ENCODE measurements around the gene S100A8.

S100A8 gene

GRCh38 chr1:153361480-153362109, 29.3 kb downstream of the S100A8 start:
- Histone ChIP-seq H3K27ac (ENCODE audit: low read depth, low read length, severe bottlenecking) (no peak overlapping the region), H3K36me3 (ENCODE audit: control insufficient read depth, insufficient read depth, low read length) (no peaks in the 10 kb centered on the region), H3K4me1 (ENCODE audit: control insufficient read depth, insufficient read depth, low read length, poor library complexity, severe bottlenecking) (no peaks in the 10 kb centered on the region), H3K9me3 (ENCODE audit: control insufficient read depth, low read length) (no peaks in the 10 kb centered on the region), H3K4me3 (ENCODE audit: extremely low read depth, insufficient read depth, low read length, poor library complexity, severe bottlenecking) (no peak overlapping the region)
- 87 to 97% methylated on average over 3 to 4 of the region's 4 CpGs for whole genome bisulfite sequencing, 2 experiments (ENCODE audit: insufficient coverage in 2 of 2)

GRCh38 chr1:153360592-153361479, 30.0 kb downstream of the S100A8 start:
- Histone ChIP-seq H3K9me3 (ENCODE audit: control insufficient read depth, low read length) (no peaks in the 10 kb centered on the region), H3K36me3 (ENCODE audit: control insufficient read depth, insufficient read depth, low read length) (no peaks in the 10 kb centered on the region), H3K27ac (ENCODE audit: low read depth, low read length, severe bottlenecking) (no peak overlapping the region), H3K4me1 (ENCODE audit: control insufficient read depth, insufficient read depth, low read length, poor library complexity, severe bottlenecking) (no peaks in the 10 kb centered on the region), H3K4me3 (ENCODE audit: extremely low read depth, insufficient read depth, low read length, poor library complexity, severe bottlenecking) (no peak overlapping the region)
- 94% methylated on average over 10 of the region's 11 CpGs for WGBS, 2 experiments (ENCODE audit: insufficient coverage in 2 of 2)

- no peaks in the 10 kb centered on the region for H3K36me3 ChIP-seq (ENCODE audit: control insufficient read depth, insufficient read depth, low read length)
- H3K4me3 ChIP-seq (ENCODE audit: extremely low read depth, insufficient read depth, low read length, poor library complexity, severe bottlenecking), result no peak overlapping the region
- H3K27ac ChIP-seq (ENCODE audit: low read depth, low read length, severe bottlenecking), result no peak overlapping the region
- WGBS, 2 experiments (ENCODE audit: insufficient coverage in 2 of 2), result 85 to 92% methylated on average over 2 of the region's 2 CpGs
- H3K9me3 ChIP-seq (ENCODE audit: control insufficient read depth, low read length), result no peaks in the 10 kb centered on the region
- H3K4me1 ChIP-seq (ENCODE audit: control insufficient read depth, insufficient read depth, low read length, poor library complexity, severe bottlenecking), result no peaks in the 10 kb centered on the region
These were observed 30.7 kb downstream of the S100A8 start for GRCh38 chr1:153360190-153360589.

GRCh38 chr1:153359241-153359640, 31.6 kb downstream of the S100A8 start:
- no peaks in the 10 kb centered on the region for H3K4me1 ChIP-seq (ENCODE audit: control insufficient read depth, insufficient read depth, low read length, poor library complexity, severe bottlenecking)
- H3K4me3 ChIP-seq (ENCODE audit: extremely low read depth, insufficient read depth, low read length, poor library complexity, severe bottlenecking), result no peak overlapping the region
- no peaks in the 10 kb centered on the region for H3K36me3 ChIP-seq (ENCODE audit: control insufficient read depth, insufficient read depth, low read length)
- H3K27ac ChIP-seq (ENCODE audit: low read depth, low read length, severe bottlenecking), result no peak overlapping the region
- WGBS, 2 experiments (ENCODE audit: insufficient coverage in 2 of 2), result 80% methylated on average over 2 of the region's 6 CpGs; no CpG with 5 or more reads in 1 of the 2 experiments
- H3K9me3 ChIP-seq (ENCODE audit: control insufficient read depth, low read length), result no peaks in the 10 kb centered on the region

- Histone ChIP-seq H3K9me3 (ENCODE audit: control insufficient read depth, low read length) (no peaks in the 10 kb centered on the region), H3K36me3 (ENCODE audit: control insufficient read depth, insufficient read depth, low read length) (no peaks in the 10 kb centered on the region), H3K4me1 (ENCODE audit: control insufficient read depth, insufficient read depth, low read length, poor library complexity, severe bottlenecking) (no peaks in the 10 kb centered on the region), H3K4me3 (ENCODE audit: extremely low read depth, insufficient read depth, low read length, poor library complexity, severe bottlenecking) (no peak overlapping the region), H3K27ac (ENCODE audit: low read depth, low read length, severe bottlenecking) (no peak overlapping the region)
- 80 to 100% methylated on average over 2 to 3 of the region's 3 CpGs for WGBS, 2 experiments (ENCODE audit: insufficient coverage in 2 of 2)
These were observed 32.2 kb downstream of the S100A8 start for GRCh38 chr1:153358691-153358975.

GRCh38 chr1:153357853-153358690, 32.8 kb downstream of the S100A8 start, which contains the start of gene S100A9:
Gene S100A9 (plus strand): TSS chr1:153357854. CDS start chr1:153358284, 430 bp downstream.
- Histone ChIP-seq H3K9me3 (ENCODE audit: control insufficient read depth, low read length) (no peaks in the 10 kb centered on the region), H3K36me3 (ENCODE audit: control insufficient read depth, insufficient read depth, low read length) (no peaks in the 10 kb centered on the region), H3K4me1 (ENCODE audit: control insufficient read depth, insufficient read depth, low read length, poor library complexity, severe bottlenecking) (no peaks in the 10 kb centered on the region), H3K27ac (ENCODE audit: low read depth, low read length, severe bottlenecking) (no peak within 1 kb of the TSS), H3K4me3 (ENCODE audit: extremely low read depth, insufficient read depth, low read length, poor library complexity, severe bottlenecking) (no peak within 1 kb of the TSS)
- WGBS, 2 experiments (ENCODE audit: insufficient coverage in 2 of 2), result 91 to 95% methylated on average over 11 of the region's 11 CpGs

- H3K36me3 ChIP-seq (ENCODE audit: control insufficient read depth, insufficient read depth, low read length), result no peaks in the 10 kb centered on the region
- H3K4me3 ChIP-seq (ENCODE audit: extremely low read depth, insufficient read depth, low read length, poor library complexity, severe bottlenecking), result no peak overlapping the region
- 90 to 91% methylated on average over 7 of the region's 10 CpGs for WGBS, 2 experiments (ENCODE audit: insufficient coverage in 2 of 2)
- H3K27ac ChIP-seq (ENCODE audit: low read depth, low read length, severe bottlenecking), result no peak overlapping the region
- H3K4me1 ChIP-seq (ENCODE audit: control insufficient read depth, insufficient read depth, low read length, poor library complexity, severe bottlenecking), result no peaks in the 10 kb centered on the region
- H3K9me3 ChIP-seq (ENCODE audit: control insufficient read depth, low read length), result no peaks in the 10 kb centered on the region
These were observed 33.6 kb downstream of the S100A8 start for GRCh38 chr1:153357076-153357852.

- no peaks in the 10 kb centered on the region for H3K36me3 ChIP-seq (ENCODE audit: control insufficient read depth, insufficient read depth, low read length)
- WGBS, 2 experiments (ENCODE audit: insufficient coverage in 2 of 2), result 87 to 93% methylated on average over 6 to 8 of the region's 8 CpGs
These were observed 34.3 kb downstream of the S100A8 start for GRCh38 chr1:153356392-153357075.

GRCh38 chr1:153355445-153356071, 35.3 kb downstream of the S100A8 start:
- no peaks in the 10 kb centered on the region for H3K4me1 ChIP-seq (ENCODE audit: control insufficient read depth, insufficient read depth, low read length, poor library complexity, severe bottlenecking)
- H3K36me3 ChIP-seq (ENCODE audit: control insufficient read depth, insufficient read depth, low read length), result no peaks in the 10 kb centered on the region
- H3K4me3 ChIP-seq (ENCODE audit: extremely low read depth, insufficient read depth, low read length, poor library complexity, severe bottlenecking), result no peak overlapping the region
- H3K27ac ChIP-seq (ENCODE audit: low read depth, low read length, severe bottlenecking), result no peak overlapping the region
- no peaks in the 10 kb centered on the region for H3K9me3 ChIP-seq (ENCODE audit: control insufficient read depth, low read length)
- 43 to 54% methylated on average over 6 of the region's 10 CpGs for WGBS, 2 experiments (ENCODE audit: insufficient coverage in 2 of 2)

More at GRCh38 chr1:153356392-153357075, 34.3 kb downstream of the S100A8 start:
- Histone ChIP-seq H3K4me3 (ENCODE audit: extremely low read depth, insufficient read depth, low read length, poor library complexity, severe bottlenecking) (no peak overlapping the region), H3K4me1 (ENCODE audit: control insufficient read depth, insufficient read depth, low read length, poor library complexity, severe bottlenecking) (no peaks in the 10 kb centered on the region), H3K9me3 (ENCODE audit: control insufficient read depth, low read length) (no peaks in the 10 kb centered on the region), H3K27ac (ENCODE audit: low read depth, low read length, severe bottlenecking) (no peak overlapping the region)

Data from mesodermal cell (in vitro differentiated cells).